ENCODE measurements around the gene SLC16A5. TPM values are rescaled to one million over a fixed set of nuclear protein-coding genes. Genes with fewer than 3 reads are reported as not detected.

The SLC16A5 gene
- total RNA-seq, 1 experiment from 2014 or later: 17.1 TPM

GRCh38 chr17:75078284-75079022 is 9.3 kb upstream of the SLC16A5 start:
- H3T11ph ChIP-seq (ENCODE audit: low read length): no peak overlapping the region
- no peak overlapping the region for H2BK15ac ChIP-seq (ENCODE audit: low read depth, low read length)
- no peak overlapping the region for H4K91ac ChIP-seq (ENCODE audit: insufficient read length, low read depth, low read length)
- Mint-ChIP-seq H3K27ac (peak overlapping the region in 1 of 3 experiments; percentile 64; a peak in 2 of 7 replicates), H3K4me3 (no peak overlapping the region), H3K27me3 (ENCODE audit: low read depth) (no peaks in the 10 kb centered on the region; the same call in 1 of the 2 replicates), H3K9me3 (no peaks in the 10 kb centered on the region; a peak in 1 of 5 replicates), H3K36me3 (ENCODE audit: insufficient read depth in 1 of 3, low read depth in 3 of 3) (no peaks in the 10 kb centered on the region), H3K4me1 (peaks cover 29 to 33% of the 10 kb centered on the region in 2 experiments)
- H3K9ac ChIP-seq (ENCODE audit: extremely low read depth, insufficient read length, low read length): no peak overlapping the region
- H3K23ac ChIP-seq (ENCODE audit: insufficient read length, low read depth, low read length): no peak overlapping the region
- no peak overlapping the region for H2AFZ ChIP-seq (ENCODE audit: low read length)
- H3K4me2 ChIP-seq (ENCODE audit: insufficient read depth, insufficient read length, low read length): no peak overlapping the region
- no peak overlapping the region for H2BK12ac ChIP-seq (ENCODE audit: insufficient read length, low read depth, low read length)
- H2BK120ac ChIP-seq (ENCODE audit: low read depth, low read length, poor library complexity, severe bottlenecking): no peak overlapping the region
- no peaks in the 10 kb centered on the region for H3K23me2 ChIP-seq (ENCODE audit: insufficient read length, low read depth, low read length, poor library complexity, severe bottlenecking)
- no peak overlapping the region for H2BK20ac ChIP-seq (ENCODE audit: low read depth, low read length, poor library complexity, severe bottlenecking)
- H2BK5ac ChIP-seq (ENCODE audit: insufficient read length, low read length): no peak overlapping the region
- no peak overlapping the region for H2AK5ac ChIP-seq (ENCODE audit: insufficient read length, low read length)
- no peaks in the 10 kb centered on the region for H3K9me3 ChIP-seq (ENCODE audit: control insufficient read depth, low read depth, low read length)
- WGBS (ENCODE audit: extremely low coverage, insufficient read length, low lambda C conversion rate): no CpG with 5 or more reads among the region's 17 CpGs
- H3K27ac ChIP-seq (ENCODE audit: insufficient read length, low read depth, low read length): no peak overlapping the region
- no peaks in the 10 kb centered on the region for H3K27me3 ChIP-seq (ENCODE audit: insufficient read depth, low read length)
- peak; percentile 39 for DNase-seq
- H4K8ac ChIP-seq (replicated peaks; ENCODE audit: insufficient read length, low read depth, low read length): no peak overlapping the region
- H3K79me1 ChIP-seq (ENCODE audit: insufficient read depth, low read depth, low read length, poor library complexity, severe bottlenecking): no peaks in the 10 kb centered on the region
- H3K79me2 ChIP-seq (ENCODE audit: insufficient read depth, low read length): no peaks in the 10 kb centered on the region
- no peak overlapping the region for H4K5ac ChIP-seq (ENCODE audit: insufficient read length, low read depth, low read length)
- no peak for TF ChIP-seq CTCF (conservative IDR thresholded peaks at IDR 0.05)
- no peak overlapping the region for H3K56ac ChIP-seq (ENCODE audit: insufficient read length, low read depth, low read length)
- H3K14ac ChIP-seq (ENCODE audit: insufficient read depth, low read length): no peak overlapping the region
- peaks cover 6% of the 10 kb centered on the region; the same call in 1 of the 2 replicates for H3K4me1 ChIP-seq (ENCODE audit: insufficient read depth, low read length)
- no peaks in the 10 kb centered on the region for H4K20me1 ChIP-seq (ENCODE audit: control insufficient read depth, insufficient read depth, insufficient read length)
- H3K4ac ChIP-seq (ENCODE audit: low read depth, low read length): no peak overlapping the region
- H3K18ac ChIP-seq (ENCODE audit: insufficient read length, low read depth, low read length): no peak overlapping the region
